Measurements from ENCODE around the gene HERC3. TPM values are rescaled to one million over a fixed set of nuclear protein-coding genes. Genes with fewer than 3 reads are reported as not detected.

Gene HERC3
- total and polyA plus RNA-seq, 4 donors, result 5.5 to 46.2 (median 21.7) TPM

- 95 to 98% methylated on average over 3 of the region's 3 CpGs for WGBS, 2 donors
- H3K27me3 ChIP-seq (ENCODE audit: control insufficient read depth in 1 of 2, insufficient read depth in 2 of 2, low read length in 1 of 2), result no peaks in the 10 kb centered on the region
- no peak for DNase-seq
- intact Hi-C loops (cut with DNase I), result no loop called here
- ATAC-seq (ENCODE audit: low FRiP score), result no peak
- no peaks in the 10 kb centered on the region for H3K36me3 ChIP-seq (ENCODE audit: control insufficient read depth in 1 of 2, insufficient read depth in 2 of 2, low read length in 1 of 2)
- no peaks in the 10 kb centered on the region for H3K4me1 ChIP-seq (ENCODE audit: control insufficient read depth in 1 of 2, insufficient read depth in 2 of 2, low read length in 2 of 2)
- H3K27ac ChIP-seq (ENCODE audit: low read depth in 1 of 2, low read length in 2 of 2), result no peak overlapping the region
- no peak overlapping the region for H3K4me3 ChIP-seq (ENCODE audit: low read length in 2 of 2)
- H3K9me3 ChIP-seq (ENCODE audit: control insufficient read depth, low read length), result no peaks in the 10 kb centered on the region
Observed at GRCh38 chr4:88583631-88584470, 8.4 kb upstream of the HERC3 start.

GRCh38 chr4:88584471-88584900, 7.8 kb upstream of the HERC3 start:
- H3K9me3 ChIP-seq (ENCODE audit: control insufficient read depth, low read length), result no peaks in the 10 kb centered on the region
- ATAC-seq (ENCODE audit: low FRiP score), result no peak
- no peak for DNase-seq
- H3K36me3 ChIP-seq (ENCODE audit: control insufficient read depth in 1 of 2, insufficient read depth in 2 of 2, low read length in 1 of 2), result no peaks in the 10 kb centered on the region
- no peak overlapping the region for H3K4me3 ChIP-seq (ENCODE audit: low read length in 2 of 2)
- H3K27me3 ChIP-seq (ENCODE audit: control insufficient read depth in 1 of 2, insufficient read depth in 2 of 2, low read length in 1 of 2), result no peaks in the 10 kb centered on the region
- H3K4me1 ChIP-seq (ENCODE audit: control insufficient read depth in 1 of 2, insufficient read depth in 2 of 2, low read length in 2 of 2), result no peaks in the 10 kb centered on the region
- no peak overlapping the region for H3K27ac ChIP-seq (ENCODE audit: low read depth in 1 of 2, low read length in 2 of 2)
- 80 to 84% methylated on average over 2 of the region's 2 CpGs for WGBS, 2 donors
- intact Hi-C loops (cut with DNase I), result no loop called here

- intact Hi-C loops (cut with DNase I), result no loop called here
- WGBS, 2 donors, result 95% methylated on average over 3 of the region's 3 CpGs
- H3K27ac ChIP-seq (ENCODE audit: low read depth in 1 of 2, low read length in 2 of 2), result no peak overlapping the region
- H3K4me3 ChIP-seq (ENCODE audit: low read length in 2 of 2), result no peak overlapping the region
- H3K9me3 ChIP-seq (ENCODE audit: control insufficient read depth, low read length), result no peaks in the 10 kb centered on the region
- no peaks in the 10 kb centered on the region for H3K27me3 ChIP-seq (ENCODE audit: control insufficient read depth in 1 of 2, insufficient read depth in 2 of 2, low read length in 1 of 2)
- H3K36me3 ChIP-seq (ENCODE audit: control insufficient read depth in 1 of 2, insufficient read depth in 2 of 2, low read length in 1 of 2), result no peaks in the 10 kb centered on the region
- ATAC-seq (ENCODE audit: low FRiP score) (no peak), DNase-seq (no peak)
- no peaks in the 10 kb centered on the region for H3K4me1 ChIP-seq (ENCODE audit: control insufficient read depth in 1 of 2, insufficient read depth in 2 of 2, low read length in 2 of 2)
Observed at GRCh38 chr4:88585917-88586316, 6.4 kb upstream of the HERC3 start.

GRCh38 chr4:88587306-88587705, 5.0 kb upstream of the HERC3 start:
- WGBS, 2 donors, result 96 to 97% methylated on average over 1 of the region's 1 CpG
- Histone ChIP-seq H3K9me3 (ENCODE audit: control insufficient read depth, low read length) (no peaks in the 10 kb centered on the region), H3K36me3 (ENCODE audit: control insufficient read depth in 1 of 2, insufficient read depth in 2 of 2, low read length in 1 of 2) (no peaks in the 10 kb centered on the region), H3K4me3 (ENCODE audit: low read length in 2 of 2) (no peak overlapping the region), H3K27me3 (ENCODE audit: control insufficient read depth in 1 of 2, insufficient read depth in 2 of 2, low read length in 1 of 2) (no peaks in the 10 kb centered on the region), H3K27ac (ENCODE audit: low read depth in 1 of 2, low read length in 2 of 2) (no peak overlapping the region), H3K4me1 (ENCODE audit: control insufficient read depth in 1 of 2, insufficient read depth in 2 of 2, low read length in 2 of 2) (no peaks in the 10 kb centered on the region)
- no peak for ATAC-seq (ENCODE audit: low FRiP score)
- DNase-seq, result no peak
- intact Hi-C loops (cut with DNase I), result no loop called here

GRCh38 chr4:88592600-88593448, 544 bp downstream of the HERC3 start:
- 0 to 1% methylated on average over 62 to 89 of the region's 89 CpGs for WGBS, 2 donors
- no peaks in the 10 kb centered on the region for H3K27me3 ChIP-seq (ENCODE audit: control insufficient read depth in 1 of 2, insufficient read depth in 2 of 2, low read length in 1 of 2)
- ATAC-seq (ENCODE audit: low FRiP score) (peak; percentile 95), DNase-seq (peak; percentile 86 to 93)
- no peaks in the 10 kb centered on the region for H3K4me1 ChIP-seq (ENCODE audit: control insufficient read depth in 1 of 2, insufficient read depth in 2 of 2, low read length in 2 of 2)
- H3K27ac ChIP-seq (ENCODE audit: low read depth in 1 of 2, low read length in 2 of 2), result peak overlapping the region; percentile 87 to 91
- H3K4me3 ChIP-seq (ENCODE audit: low read length in 2 of 2), result peak overlapping the region; percentile 60 to 86
- intact Hi-C loops (cut with DNase I), result loop anchor here (2.0 to 5.0 kb wide), 4 partner anchors 20 to 66 kb away; no protein-coding TSS in a partner anchor
- H3K9me3 ChIP-seq (ENCODE audit: control insufficient read depth, low read length), result no peaks in the 10 kb centered on the region
- H3K36me3 ChIP-seq (ENCODE audit: control insufficient read depth in 1 of 2, insufficient read depth in 2 of 2, low read length in 1 of 2), result no peaks in the 10 kb centered on the region

GRCh38 chr4:88597970-88598660, 5.8 kb downstream of the HERC3 start:
- Histone ChIP-seq H3K27ac (ENCODE audit: low read depth in 1 of 2, low read length in 2 of 2) (no peak overlapping the region), H3K36me3 (ENCODE audit: control insufficient read depth in 1 of 2, insufficient read depth in 2 of 2, low read length in 1 of 2) (no peaks in the 10 kb centered on the region), H3K4me3 (ENCODE audit: low read length in 2 of 2) (no peak overlapping the region), H3K27me3 (ENCODE audit: control insufficient read depth in 1 of 2, insufficient read depth in 2 of 2, low read length in 1 of 2) (no peaks in the 10 kb centered on the region), H3K9me3 (ENCODE audit: control insufficient read depth, low read length) (no peaks in the 10 kb centered on the region), H3K4me1 (ENCODE audit: control insufficient read depth in 1 of 2, insufficient read depth in 2 of 2, low read length in 2 of 2) (peaks cover 0 to 4% of the 10 kb centered on the region in 2 donors)
- no peak for ATAC-seq (ENCODE audit: low FRiP score)
- 64 to 70% methylated on average over 3 of the region's 3 CpGs for WGBS, 2 donors
- intact Hi-C loops (cut with DNase I), result no loop called here
- DNase-seq, result no peak

- DNase-seq, result no peak
- WGBS, 2 donors, result 28 to 30% methylated on average over 3 of the region's 3 CpGs
- intact Hi-C loops (cut with DNase I), result no loop called here
- ATAC-seq (ENCODE audit: low FRiP score), result peak; percentile 41
- H3K9me3 ChIP-seq (ENCODE audit: control insufficient read depth, low read length), result no peaks in the 10 kb centered on the region
- no peak overlapping the region for H3K27ac ChIP-seq (ENCODE audit: low read depth in 1 of 2, low read length in 2 of 2)
- no peaks in the 10 kb centered on the region for H3K36me3 ChIP-seq (ENCODE audit: control insufficient read depth in 1 of 2, insufficient read depth in 2 of 2, low read length in 1 of 2)
- H3K27me3 ChIP-seq (ENCODE audit: control insufficient read depth in 1 of 2, insufficient read depth in 2 of 2, low read length in 1 of 2), result no peaks in the 10 kb centered on the region
- peaks cover 0 to 4% of the 10 kb centered on the region in 2 donors for H3K4me1 ChIP-seq (ENCODE audit: control insufficient read depth in 1 of 2, insufficient read depth in 2 of 2, low read length in 2 of 2)
- H3K4me3 ChIP-seq (ENCODE audit: low read length in 2 of 2), result no peak overlapping the region
Observed at GRCh38 chr4:88599298-88599697, 7.0 kb downstream of the HERC3 start.

- Histone ChIP-seq H3K4me1 (ENCODE audit: control insufficient read depth in 1 of 2, insufficient read depth in 2 of 2, low read length in 2 of 2) (peaks cover 0 to 4% of the 10 kb centered on the region in 2 donors), H3K27me3 (ENCODE audit: control insufficient read depth in 1 of 2, insufficient read depth in 2 of 2, low read length in 1 of 2) (no peaks in the 10 kb centered on the region), H3K27ac (ENCODE audit: low read depth in 1 of 2, low read length in 2 of 2) (no peak overlapping the region), H3K36me3 (ENCODE audit: control insufficient read depth in 1 of 2, insufficient read depth in 2 of 2, low read length in 1 of 2) (no peaks in the 10 kb centered on the region), H3K4me3 (ENCODE audit: low read length in 2 of 2) (peak overlapping the region in 1 of 2 donors; percentile 18), H3K9me3 (ENCODE audit: control insufficient read depth, low read length) (no peaks in the 10 kb centered on the region)
- peak; percentile 52 for ATAC-seq (ENCODE audit: low FRiP score)
- 19 to 26% methylated on average over 1 of the region's 1 CpG for WGBS, 2 donors
- no peak for DNase-seq
- intact Hi-C loops (cut with DNase I), result no loop called here
Observed at GRCh38 chr4:88599714-88600113, 7.4 kb downstream of the HERC3 start.

Measured in aorta (tissue), 5 donors.